Ishikawa (cell line): Measurements from ENCODE around the gene JAKMIP3.

ENCODE experiments used
- CEBPB ChIP-seq: IDR thresholded peaks from 2 replicates; pipeline ENCODE4 v1.6.1; 2012
- CREB1 ChIP-seq: IDR thresholded peaks from 2 replicates; pipeline ENCODE4 v1.6.1; 2012; ENCODE audit warnings: low read depth
- EGR1 ChIP-seq: IDR thresholded peaks from 2 replicates; pipeline ENCODE4 v1.6.1; 2012
- EP300 ChIP-seq: IDR thresholded peaks from 2 replicates; pipeline ENCODE4 v1.6.1; 2012; ENCODE audit warnings: borderline replicate concordance
- FOXM1 ChIP-seq: IDR thresholded peaks from 2 replicates; pipeline ENCODE4 v1.6.1; 2012; ENCODE audit warnings: low read depth, borderline replicate concordance
- MAX ChIP-seq: IDR thresholded peaks from 2 replicates; pipeline ENCODE4 v1.6.1; 2012
- NFIC ChIP-seq: IDR thresholded peaks from 2 replicates; pipeline ENCODE4 v1.6.1; 2012
- RAD21 ChIP-seq: IDR thresholded peaks from 2 replicates; pipeline ENCODE4 v1.6.1; 2012; ENCODE audit warnings: low read depth
- REST ChIP-seq: IDR thresholded peaks from 2 replicates; pipeline ENCODE4 v1.6.1; 2012; ENCODE audit warnings: low read depth, mild to moderate bottlenecking
- TAF1 ChIP-seq: IDR thresholded peaks from 2 replicates; pipeline ENCODE4 v1.6.1; 2012; ENCODE audit warnings: low read depth, mild to moderate bottlenecking
- TCF12 ChIP-seq: IDR thresholded peaks from 2 replicates; pipeline ENCODE4 v1.6.1; 2012; ENCODE audit warnings: low read depth
- TEAD4 ChIP-seq: IDR thresholded peaks from 2 replicates; pipeline ENCODE4 v1.6.1; 2012
- YY1 ChIP-seq: IDR thresholded peaks from 2 replicates; pipeline ENCODE4 v1.6.1; 2012; ENCODE audit warnings: low read depth
- ZBTB7A ChIP-seq: IDR thresholded peaks from 2 replicates; pipeline ENCODE4 v1.6.1; 2012; ENCODE audit warnings: low read depth
- TF ChIP-seq, protein P1 (sequence below): IDR thresholded peaks from 2 replicates; pipeline ENCODE4 v1.6.1; 2012

The JAKMIP3 gene

DNA sequence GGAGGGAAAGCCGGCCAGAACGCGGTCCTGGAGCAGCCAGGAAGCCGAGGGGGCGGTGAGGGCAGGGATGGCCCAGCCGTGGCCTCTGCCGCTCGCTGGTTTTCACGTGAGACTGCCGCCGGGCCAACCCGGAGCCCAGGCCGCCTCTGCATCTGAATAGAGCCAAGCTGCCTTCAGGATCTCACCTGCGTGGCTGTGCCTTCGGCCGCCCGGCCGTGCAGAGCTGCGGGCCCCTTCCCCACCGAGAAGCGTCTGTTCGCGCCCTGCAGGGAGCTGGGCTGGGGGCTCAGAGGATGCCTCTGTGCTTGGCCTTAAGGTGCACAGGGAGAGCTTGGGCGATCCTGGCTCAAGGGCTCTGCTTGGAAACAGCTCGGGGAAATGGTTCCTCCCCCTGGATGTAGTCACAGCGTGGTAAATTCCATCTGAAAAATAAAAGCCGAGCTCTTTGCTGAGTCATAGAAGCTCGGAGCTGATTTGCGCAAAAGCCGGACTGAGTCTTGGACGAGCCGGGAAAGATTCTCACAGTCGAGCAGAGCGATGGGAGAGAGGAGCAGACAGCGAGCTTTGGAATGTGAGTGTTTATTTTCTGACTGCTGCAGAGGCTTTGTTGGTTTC, at the start of gene JAKMIP3:
TSS of gene JAKMIP3 (plus strand) at position 456 of the 615 bp plus-strand sequence. CDS start 38,863 bp downstream, outside the sequence.
- TF ChIP-seq EGR1: no peak
- TF ChIP-seq YY1: no peak

DNA sequence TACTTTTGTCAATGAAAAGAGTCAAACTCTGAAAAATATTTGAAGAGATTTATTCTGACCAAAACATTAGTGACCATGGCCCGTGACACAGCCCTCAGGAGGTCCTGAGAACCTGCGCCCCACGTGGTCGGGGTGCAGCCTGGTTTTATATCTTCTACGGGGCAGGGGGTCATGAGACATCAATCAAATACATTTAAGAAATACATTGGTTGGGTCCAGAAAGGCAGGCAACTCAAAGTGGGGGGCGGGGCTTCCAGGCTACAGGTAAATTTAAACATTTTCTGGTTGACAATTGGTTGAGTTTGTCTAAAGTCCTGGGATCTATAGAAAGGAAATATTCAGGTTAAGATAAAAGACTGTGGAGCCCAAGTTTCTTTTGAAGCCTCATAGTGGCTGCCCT, 49.2 kb upstream of the JAKMIP3 start:
- TF ChIP-seq YY1 (no peak), NFIC (no peak), CREB1 (no peak), TCF12 (no peak), EGR1 (no peak), RAD21 (no peak), REST (no peak), EP300 (no peak), TAF1 (no peak), FOXM1 (no peak), TEAD4 (no peak), MAX (no peak), CEBPB (no peak), ZBTB7A (no peak)
- TF ChIP-seq, protein P1, sequence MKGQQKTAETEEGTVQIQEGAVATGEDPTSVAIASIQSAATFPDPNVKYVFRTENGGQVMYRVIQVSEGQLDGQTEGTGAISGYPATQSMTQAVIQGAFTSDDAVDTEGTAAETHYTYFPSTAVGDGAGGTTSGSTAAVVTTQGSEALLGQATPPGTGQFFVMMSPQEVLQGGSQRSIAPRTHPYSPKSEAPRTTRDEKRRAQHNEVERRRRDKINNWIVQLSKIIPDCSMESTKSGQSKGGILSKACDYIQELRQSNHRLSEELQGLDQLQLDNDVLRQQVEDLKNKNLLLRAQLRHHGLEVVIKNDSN: no peak

DNA sequence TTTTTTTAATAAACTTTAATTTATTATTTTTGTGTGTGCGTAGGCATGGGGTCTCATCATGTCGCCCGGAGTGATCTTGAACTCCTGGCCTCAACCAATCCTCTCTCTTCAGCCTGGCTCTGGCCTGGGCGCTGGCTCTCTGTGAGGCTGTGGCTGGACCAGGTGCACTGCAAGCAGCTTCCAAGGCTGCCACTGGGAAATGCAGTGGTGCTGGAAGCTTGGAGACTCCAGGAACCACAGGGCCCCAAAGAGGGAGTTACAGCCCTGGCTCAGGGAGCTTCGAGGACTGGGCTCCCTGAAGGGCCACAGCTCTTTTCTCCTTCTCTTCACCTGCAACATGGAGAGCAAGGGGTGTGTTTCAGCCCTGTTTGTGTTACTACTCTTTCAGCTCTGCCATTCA, 47.3 kb upstream of the JAKMIP3 start:
- no peak for TF ChIP-seq TAF1
- TF ChIP-seq REST: no peak

DNA sequence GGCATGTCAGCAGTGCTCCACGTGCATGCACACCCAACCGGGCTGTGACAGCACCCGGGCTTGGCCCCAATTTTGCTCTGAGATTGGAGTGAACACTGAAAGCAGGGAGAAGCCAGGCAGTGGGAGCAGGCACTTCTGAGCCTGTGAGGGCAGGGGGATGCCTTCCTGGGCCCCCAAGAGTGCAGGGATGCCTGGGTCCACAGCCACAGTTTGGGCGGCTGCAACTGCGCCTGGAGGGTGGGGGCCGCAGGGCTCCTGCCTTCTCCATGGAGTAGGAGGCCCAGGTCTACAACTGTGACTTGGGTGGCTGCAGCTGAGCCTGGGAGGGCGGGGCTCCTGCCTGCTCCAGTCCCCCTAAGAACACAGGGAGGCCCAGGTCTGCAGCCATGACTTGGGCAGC, 46.4 kb upstream of the JAKMIP3 start:
- TF ChIP-seq RAD21: no peak
- TF ChIP-seq ZBTB7A: no peak
- TF ChIP-seq CREB1: no peak
- no peak for TF ChIP-seq TCF12
- TF ChIP-seq FOXM1: no peak

- TF ChIP-seq MAX (no peak), REST (no peak), YY1 (no peak), CEBPB (no peak), RAD21 (no peak), CREB1 (no peak), TAF1 (no peak), FOXM1 (no peak), EGR1 (no peak), EP300 (no peak), TEAD4 (no peak), NFIC (no peak)
- TF ChIP-seq, protein P1: no peak
Measured at GRCh38 chr10:132020456-132020855, 45.3 kb upstream of the JAKMIP3 start.
